Erythroblast (primary cell): ENCODE data around the gene MCAT.

ENCODE experiments used
- GATA1 ChIP-seq: IDR thresholded peaks from 2 replicates; pipeline ENCODE4 v1.6.1; 2011; ENCODE audit warnings: low read depth, mild to moderate bottlenecking, control low read depth, low read length, moderate library complexity
- POLR2A ChIP-seq: IDR thresholded peaks from 2 replicates; pipeline ENCODE4 v1.6.1; 2011; ENCODE audit warnings: mild to moderate bottlenecking, low read length

GRCh38 chr22:43118024-43118849 is 25.0 kb downstream of the MCAT start:
- TF ChIP-seq POLR2A, result no peak
- no peak for TF ChIP-seq GATA1
